Panc1 (cell line): Measurements from ENCODE around the gene PPP1R3C. TPM values are rescaled to one million over a fixed set of nuclear protein-coding genes. Genes with fewer than 3 reads are reported as not detected.

Source experiments
- ATAC-seq: fragments of 200-7000 bp; cut with Tn5 transposase; 2 replicates; pipeline ENCODE4 v1.9.1; 2020; ENCODE audit warnings: mild to moderate bottlenecking, moderate library complexity
- BruUV-seq: library from RNA; stranded (reverse); fragments of 400-500 nt; replicated peaks from 2 replicates; lab custom pipeline; 2021; lab: Mats Ljungman, UMichigan
- CTCF ChIA-PET: fragments of 300-600 bp; sonication (Branson Sonifier 250); formaldehyde crosslinking; loops from one replicate; lab custom pipeline; 2022; ENCODE audit warnings: antibody characterized with exemption; lab: Charles Lee
- POLR2A ChIA-PET: fragments of 300-600 bp; sonication (Branson Sonifier 250); formaldehyde crosslinking; loops from one replicate; lab custom pipeline; 2022; ENCODE audit warnings: antibody characterized with exemption; lab: Charles Lee
- DNase-seq: peaks from one replicate; pipeline ENCODE4 v3.0.0-alpha.2; 2010; ENCODE audit warnings: low read depth, low spot score
- H3K27ac ChIP-seq: 2 replicates; pipeline ENCODE4 v1.5.1; 2011; ENCODE audit warnings: mild to moderate bottlenecking, low read length, inconsistent platforms
- H3K27me3 ChIP-seq: fragments of 200-500 bp; sonication (Bioruptor generic); 2 replicates; pipeline ENCODE4 v1.6.0; 2014; ENCODE audit warnings: low read length, inconsistent platforms; ENCODE audit not compliant: control insufficient read depth, insufficient read depth
- H3K36me3 ChIP-seq: fragments of 200-500 bp; sonication (Bioruptor generic); 2 replicates; pipeline ENCODE4 v1.5.1; 2014; ENCODE audit warnings: inconsistent platforms, mild to moderate bottlenecking, low read length, moderate library complexity; ENCODE audit not compliant: control insufficient read depth, insufficient read depth
- H3K4me1 ChIP-seq: 2 replicates; pipeline ENCODE4 v1.5.1; 2011; ENCODE audit warnings: inconsistent platforms, mild to moderate bottlenecking, low read length, moderate library complexity; ENCODE audit not compliant: control insufficient read depth, insufficient read depth
- H3K4me3 ChIP-seq, 2 experiments: 2 replicates each; pipeline ENCODE4 v1.5.1; 2011 to 2012; ENCODE audit warnings: low read depth in 2 of 2, low read length in 2 of 2, mild to moderate bottlenecking in 2 of 2, inconsistent platforms in 1 of 2, moderate library complexity in 1 of 2
- H3K9me3 ChIP-seq: fragments of 200-500 bp; sonication (Bioruptor generic); 2 replicates; pipeline ENCODE4 v1.5.1; 2014; ENCODE audit warnings: low read depth, mild to moderate bottlenecking, inconsistent platforms, low read length, moderate library complexity; ENCODE audit not compliant: control insufficient read depth, insufficient read depth
- CTCF ChIP-seq: fragments of 450-650 bp; IDR thresholded peaks from 2 replicates; pipeline ENCODE4 v1.5.1; 2017; ENCODE audit warnings: mild to moderate bottlenecking
- POLR2AphosphoS5 ChIP-seq: IDR thresholded peaks from 2 replicates; pipeline ENCODE4 v1.6.1; 2012; ENCODE audit warnings: mild to moderate bottlenecking, low read depth, low read length, moderate library complexity
- REST ChIP-seq, 2 experiments: IDR thresholded peaks; 2 replicates each; pipeline ENCODE4 v1.6.1; 2011 to 2012; ENCODE audit warnings: low read depth in 2 of 2, control low read depth in 1 of 2, low read length in 1 of 2, mild to moderate bottlenecking in 1 of 2, moderate library complexity in 1 of 2; ENCODE audit not compliant: insufficient read depth in 1 of 2
- SIN3A ChIP-seq: IDR thresholded peaks from 2 replicates; pipeline ENCODE4 v1.6.1; 2012; ENCODE audit warnings: low read depth, mild to moderate bottlenecking, low read length, moderate library complexity, borderline replicate concordance; ENCODE audit not compliant: insufficient read depth
- TCF7L2 ChIP-seq: IDR thresholded peaks from 2 replicates; pipeline ENCODE4 v1.6.1; 2011; ENCODE audit warnings: mild to moderate bottlenecking, low read depth, low read length, inconsistent platforms
- in situ Hi-C: cut with HindIII; loops from 2 replicates; pipeline ENCODE4 v1.10.0; 2016; ENCODE audit warnings: low sequenced_read_pairs, low pct_unique_long_range_greater_than_20kb
- intact Hi-C: fragments of 100-400 bp; cut with micrococcal nuclease; formaldehyde crosslinking; loops from one replicate; pipeline ENCODE4 v1.10.0; 2022; ENCODE audit not compliant: unreplicated experiment
- total RNA-seq: library from RNA; stranded (reverse); gene quantifications from one replicate; pipeline ENCODE4 v1.2.1, GENCODE V29; 2021; ENCODE audit not compliant: unreplicated experiment

The PPP1R3C gene
- total RNA-seq, 1 experiment from 2014 or later: 1.2 TPM

GRCh38 chr10:91610444-91610843, 22.4 kb downstream of the PPP1R3C start:
- in situ Hi-C loops (no loop called here), intact Hi-C loops (no loop called here)
- no TSS peak for BruUV-seq
- DNase-seq (no peak), ATAC-seq (no peak)
- Histone ChIP-seq H3K36me3 (no peaks in the 10 kb centered on the region), H3K4me1 (no peaks in the 10 kb centered on the region), H3K4me3 (no peak overlapping the region), H3K27me3 (no peaks in the 10 kb centered on the region), H3K27ac (no peak overlapping the region), H3K9me3 (no peaks in the 10 kb centered on the region; the same call in 1 of the 2 replicates)
- CTCF ChIA-PET: no interaction called here
- TF ChIP-seq POLR2AphosphoS5 (no peak), TCF7L2 (no peak), CTCF (no peak), REST (IDR thresholded peaks at IDR 0.05; ENCODE audit: insufficient read depth in 1 of 2, low read depth in 2 of 2, low read length in 1 of 2) (no peak)
- POLR2A ChIA-PET: no interaction called here

- TF ChIP-seq POLR2AphosphoS5: no peak
- TF ChIP-seq SIN3A: no peak
- TF ChIP-seq REST (IDR thresholded peaks at IDR 0.05; ENCODE audit: insufficient read depth in 1 of 2, low read depth in 2 of 2, low read length in 1 of 2): no peak
- TF ChIP-seq CTCF: no peak
- TF ChIP-seq TCF7L2: no peak
- DNase-seq (no peak), ATAC-seq (no peak)
- in situ Hi-C loops: no loop called here
- ChIA-PET CTCF (interaction anchor here (0.6 kb wide), 1 partner anchor 18 kb away, joined by 4 read pairs; no protein-coding TSS in a partner anchor), POLR2A (no interaction called here)
- no peaks in the 10 kb centered on the region; the same call in 1 of the 2 replicates for H3K9me3 ChIP-seq
- H3K4me1 ChIP-seq: no peaks in the 10 kb centered on the region
- no TSS peak for BruUV-seq
- no peak overlapping the region; the same call in 1 of the 2 replicates for H3K27ac ChIP-seq
- intact Hi-C loops: no loop called here
- no peaks in the 10 kb centered on the region for H3K27me3 ChIP-seq
- H3K4me3 ChIP-seq: no peak overlapping the region
- H3K36me3 ChIP-seq: no peaks in the 10 kb centered on the region
Observed at GRCh38 chr10:91607646-91608403, 25.0 kb downstream of the PPP1R3C start.
